HG02610 (cell line): ENCODE data around the gene CXXC5.

ENCODE experiments used
- ATAC-seq: cut with Tn5 transposase; IDR thresholded peaks from one replicate; pipeline ENCODE4 v1.9.1; 2021; ENCODE audit warnings: mild to moderate bottlenecking, moderate library complexity; ENCODE audit not compliant: unreplicated experiment

CXXC5 gene

DNA sequence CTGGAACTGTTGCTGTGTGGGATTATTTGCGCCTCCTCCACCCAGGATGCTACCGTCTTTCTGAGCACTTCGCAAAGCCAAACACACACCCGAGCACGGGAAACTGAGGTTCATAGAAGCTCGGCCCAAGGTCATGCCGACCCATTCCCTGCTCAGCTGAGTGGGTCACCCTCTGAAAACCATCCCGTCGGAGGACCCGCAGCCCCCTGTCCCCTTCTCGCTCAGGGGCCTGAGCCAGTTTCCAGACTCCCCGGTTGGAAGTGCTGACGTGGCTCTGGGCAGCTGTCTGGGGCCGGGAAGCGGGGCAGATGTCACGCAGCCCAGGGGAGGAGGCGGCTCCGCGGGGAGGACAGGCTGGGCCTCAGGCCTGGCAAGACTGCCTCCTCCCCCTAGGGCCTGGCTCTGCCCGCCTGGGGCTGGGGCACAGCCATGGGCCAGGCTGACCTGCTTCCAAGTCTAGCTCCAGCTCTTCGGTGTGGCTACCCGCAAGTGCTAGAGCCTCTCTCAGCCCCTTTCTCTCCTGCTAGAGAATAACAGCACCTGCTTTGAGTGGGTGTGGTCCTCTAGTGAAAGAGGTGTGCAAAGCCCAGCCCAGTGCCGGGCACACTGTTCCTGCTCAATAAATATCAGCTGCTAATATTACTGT is 9.9 kb upstream of the CXXC5 start:
- no peak for ATAC-seq

DNA sequence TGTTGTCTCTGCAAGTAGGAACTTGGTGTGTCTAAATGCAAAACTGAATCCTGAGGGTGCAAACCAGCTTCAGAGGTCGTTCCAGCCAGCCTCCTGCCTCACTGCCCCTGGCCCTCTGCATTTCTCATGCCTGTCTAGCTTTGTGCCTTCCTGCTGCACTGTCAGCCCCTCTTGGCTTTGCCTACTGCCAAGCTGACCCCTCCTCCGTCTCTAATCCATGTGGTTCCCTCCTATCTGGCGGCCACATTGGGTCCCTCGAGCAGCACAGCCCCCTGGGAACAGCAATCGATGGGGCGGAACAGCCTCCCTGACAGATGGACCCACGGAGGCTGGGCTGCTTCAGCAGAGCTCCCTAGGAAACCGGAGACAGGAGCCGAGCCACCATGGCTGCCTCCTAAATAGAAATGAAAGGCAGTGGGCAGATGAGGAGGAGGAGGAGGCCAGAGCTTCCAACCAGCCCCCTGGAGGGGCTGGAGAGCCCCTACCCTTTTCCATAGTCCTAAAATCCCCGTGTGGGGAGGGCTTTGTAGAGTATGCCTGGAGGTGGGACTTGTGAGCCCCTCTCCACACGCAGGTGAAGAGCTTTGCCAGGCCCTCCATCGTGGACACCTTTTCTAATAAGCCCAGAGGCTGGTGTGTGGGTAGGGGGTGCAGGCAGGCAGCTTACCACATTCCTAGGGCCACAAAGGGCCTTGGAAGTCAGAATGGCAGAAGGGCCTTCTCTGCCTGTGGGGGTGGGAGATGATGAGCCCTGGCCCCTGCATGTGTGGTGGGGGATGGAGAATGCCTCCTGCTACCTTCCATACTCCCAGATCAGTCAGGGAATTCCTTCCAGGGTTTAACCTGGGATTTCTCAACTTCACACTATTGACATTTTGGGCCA is 9.2 kb upstream of the CXXC5 start:
- no peak for ATAC-seq

- no peak for ATAC-seq
Measured at GRCh38 chr5:139639619-139640380, 8.3 kb upstream of the CXXC5 start.

DNA sequence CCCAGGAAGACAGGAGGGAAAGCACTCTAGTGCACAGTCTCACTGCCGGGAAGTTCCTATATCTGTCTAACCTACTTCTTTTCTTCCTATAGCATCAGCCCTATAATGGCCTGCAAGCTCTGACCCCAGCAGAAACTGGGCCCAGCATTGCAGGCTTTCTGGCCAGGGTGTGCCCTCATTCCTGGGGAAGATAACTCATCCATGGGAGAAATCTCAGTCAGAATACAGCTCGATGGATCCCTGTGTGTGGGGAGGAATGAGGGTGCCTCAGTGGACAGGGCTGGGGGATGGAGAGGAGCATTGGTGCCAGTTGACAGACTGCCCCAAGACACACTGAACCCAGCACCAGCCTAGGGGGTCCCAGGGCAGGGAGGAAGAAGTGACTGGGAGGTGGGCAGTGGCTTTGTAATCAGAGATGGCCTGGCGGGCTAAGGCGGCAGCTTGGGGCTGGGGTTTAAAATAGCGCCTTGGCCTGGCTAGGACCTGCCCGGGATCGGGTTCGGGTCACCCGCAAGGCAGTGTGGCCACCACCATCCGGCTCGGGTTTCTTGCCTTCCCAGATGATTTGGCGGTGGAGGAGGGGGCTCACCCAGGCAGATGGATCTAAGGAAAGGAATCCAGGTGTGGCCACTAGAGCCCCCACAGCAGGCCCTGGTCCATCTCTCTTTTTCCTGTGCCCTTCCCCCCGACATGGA is 7.6 kb upstream of the CXXC5 start:
- ATAC-seq = no peak

GRCh38 chr5:139641116-139642080 is 6.8 kb upstream of the CXXC5 start:
- ATAC-seq = no peak

DNA sequence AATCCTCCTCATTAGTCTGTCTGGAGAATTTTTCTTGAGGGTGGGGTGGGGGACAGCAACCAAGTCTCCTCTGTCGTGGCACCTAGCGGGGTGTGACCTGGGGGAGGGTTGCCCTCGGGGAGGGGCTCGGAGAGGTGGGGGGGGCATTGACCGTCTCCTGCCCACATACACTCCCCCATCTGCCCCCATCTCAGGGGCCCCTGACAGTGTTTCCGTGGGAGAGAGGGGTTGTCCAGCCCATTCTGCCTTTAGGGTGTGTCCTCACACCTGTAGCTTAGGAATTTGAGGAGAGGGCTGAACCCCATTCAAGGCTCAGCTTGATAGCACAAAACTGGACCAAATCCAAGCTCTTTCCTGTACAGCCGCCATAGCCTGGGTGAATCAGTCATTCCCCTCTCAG is 5.9 kb upstream of the CXXC5 start:
- no peak for ATAC-seq

GRCh38 chr5:139642891-139643871 is 5.0 kb upstream of the CXXC5 start:
- ATAC-seq = no peak

- ATAC-seq = no peak
Measured at GRCh38 chr5:139644001-139644456, 4.1 kb upstream of the CXXC5 start.

- no peak for ATAC-seq
Measured at GRCh38 chr5:139644646-139645429, 3.3 kb upstream of the CXXC5 start.

DNA sequence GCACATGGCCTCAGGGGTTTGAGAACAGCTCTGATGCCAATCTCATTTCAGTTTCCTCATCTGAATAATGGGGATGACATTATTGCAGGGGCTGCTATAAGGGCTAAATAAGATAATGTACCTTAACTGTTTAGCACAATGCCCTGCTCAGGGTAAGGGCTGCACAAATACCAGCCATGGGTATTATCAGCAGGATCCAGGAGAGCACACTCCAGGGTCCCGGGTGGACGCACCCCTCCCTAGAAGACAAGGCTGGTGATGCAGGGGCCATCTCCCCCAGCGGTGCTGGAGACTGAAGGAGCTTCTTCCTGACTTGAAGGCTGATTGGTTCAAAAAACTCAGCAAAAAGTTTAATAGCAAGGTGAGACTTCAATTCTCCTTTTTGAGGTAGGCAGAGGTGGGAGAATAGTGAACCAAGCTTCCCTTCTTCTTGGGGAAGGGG is 2.7 kb upstream of the CXXC5 start:
- ATAC-seq = no peak

GRCh38 chr5:139646111-139646510 is 2.0 kb upstream of the CXXC5 start:
- ATAC-seq = no peak

GRCh38 chr5:139646912-139647505 is 1.1 kb upstream of the CXXC5 start:
- no peak for ATAC-seq

- no peak for ATAC-seq
Measured at GRCh38 chr5:139647506-139648204, 494 bp upstream of the CXXC5 start.

DNA sequence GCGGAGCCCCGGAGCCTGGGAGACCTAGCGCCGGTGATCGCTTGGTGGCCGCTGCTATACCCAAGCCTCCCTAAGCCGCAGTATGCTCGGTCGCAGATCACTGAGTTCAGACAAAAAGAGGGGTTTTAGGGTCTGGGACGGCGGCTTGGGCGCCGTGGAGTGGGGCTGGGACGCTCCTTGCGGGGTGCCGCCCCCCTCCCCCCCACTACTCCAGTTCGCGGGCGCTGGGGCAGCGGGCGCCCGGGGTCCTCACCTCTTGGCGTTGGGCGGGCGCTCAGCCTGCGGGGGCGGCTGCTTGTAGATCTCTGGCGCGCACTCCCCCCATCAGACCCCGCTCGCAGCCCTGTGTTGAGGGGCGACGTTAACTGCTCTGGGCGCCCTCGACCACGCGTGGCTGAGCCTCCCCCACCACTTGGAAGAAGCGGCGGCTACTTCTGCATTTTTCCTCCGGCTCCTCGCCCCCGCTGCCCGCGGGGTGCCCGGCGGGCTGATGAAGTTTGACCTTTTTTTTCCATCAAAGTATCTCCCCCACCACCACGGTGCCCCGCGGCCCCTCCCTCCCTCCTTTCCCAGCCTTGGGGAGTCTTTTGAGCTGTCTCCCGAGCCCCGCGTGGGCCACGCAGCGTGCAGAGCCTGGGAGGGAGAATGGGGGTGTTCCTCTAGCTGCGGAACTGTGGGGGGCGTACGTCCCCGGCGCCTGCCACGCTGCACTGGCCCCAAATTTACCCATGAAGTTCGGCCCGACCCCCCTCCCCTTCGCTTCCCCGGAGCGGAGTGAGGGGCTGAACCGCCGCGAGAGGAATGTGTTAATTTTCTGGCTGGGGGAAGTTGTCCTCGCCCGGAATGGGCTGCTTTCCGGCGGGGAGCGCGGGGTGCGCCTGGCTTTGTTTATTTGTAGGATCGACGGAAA is 1.2 kb downstream of the CXXC5 start:
- ATAC-seq = no peak

DNA sequence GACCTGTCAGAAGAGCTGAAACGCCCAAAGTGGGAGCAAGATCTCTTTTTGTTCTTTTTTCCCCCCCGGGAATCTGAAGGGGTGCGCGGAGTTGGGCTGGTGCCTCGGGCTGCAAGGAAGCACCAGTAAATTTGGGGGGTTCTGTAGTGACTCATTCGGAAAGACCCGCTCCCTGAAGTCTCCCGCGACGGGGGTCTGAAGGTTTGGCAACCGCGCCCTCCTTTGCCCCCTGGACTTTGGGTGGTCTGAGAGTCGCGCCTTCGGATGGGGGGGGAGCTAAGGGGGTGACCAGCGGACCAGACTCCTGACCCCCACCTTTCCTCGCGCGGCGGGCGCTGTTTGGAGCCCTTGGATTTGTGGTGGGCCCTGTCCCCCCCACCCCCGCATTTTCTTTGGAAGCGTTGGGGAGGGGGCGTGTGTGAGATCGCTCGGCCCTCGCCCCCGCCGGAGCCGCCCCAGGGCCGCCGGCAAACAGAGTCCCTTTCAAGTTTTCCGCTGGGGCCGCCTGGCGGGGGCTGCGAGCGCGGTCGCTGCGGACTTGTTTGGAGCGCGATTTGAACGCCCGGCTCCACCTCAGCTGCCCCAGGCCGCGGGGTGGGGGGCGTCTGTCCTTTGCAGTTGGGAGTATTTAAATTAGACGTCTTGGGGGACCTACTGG is 2.0 kb downstream of the CXXC5 start:
- no peak for ATAC-seq
